Neural cell (in vitro differentiated cells): ENCODE measurements around the gene PAK4.

ENCODE experiments used
- CTCF ChIP-seq: fragments of 450-650 bp; IDR thresholded peaks from 2 replicates; pipeline ENCODE4 v1.5.1; 2014; ENCODE audit warnings: antibody characterized with exemption, mild to moderate bottlenecking, moderate library complexity; ENCODE audit not compliant: poor library complexity, severe bottlenecking
- POLR2AphosphoS5 ChIP-seq: IDR thresholded peaks from 2 replicates; pipeline ENCODE4 v1.6.1; 2012
- RAD21 ChIP-seq: fragments of 450-650 bp; conservative IDR thresholded peaks from 2 replicates; pipeline ENCODE4 v1.6.1; 2014; ENCODE audit warnings: antibody characterized with exemption, mild to moderate bottlenecking, moderate library complexity

- TF ChIP-seq POLR2AphosphoS5 (no peak), CTCF (no peak), RAD21 (no peak)
Observed at GRCh38 chr19:39188960-39189359, 63.4 kb downstream of the PAK4 start.
